Stimulated activated effector memory CD8-positive, alpha-beta T cell treated with anti-CD3 and anti-CD28 coated beads, Interleukin-12 subunit alpha, Interleukin-12 subunit beta, amount 100 ng/mL, for 72 hours (primary cell): ENCODE data around the gene USP20.
A peak's percentile ranks its signal among the peaks of the same experiment; 100 is the strongest.

Source experiments
- ATAC-seq: fragments of 150-1000 bp; cut with Tn5 transposase; 2 replicates; pipeline ENCODE4 v1.10.0; 2021
- DNase-seq, 2 donors: peaks; one replicate each; pipeline ENCODE4 v3.0.0; 2021 to 2022; ENCODE audit warnings: low spot score in 2 of 2
- H3K27ac Mint-ChIP-seq: one replicate; pipeline ENCODE4 v1.8.0; 2022; ENCODE audit warnings: mild to moderate bottlenecking, mixed read lengths
- H3K36me3 Mint-ChIP-seq: one replicate; pipeline ENCODE4 v1.8.0; 2022; ENCODE audit warnings: mild to moderate bottlenecking, mixed read lengths
- H3K4me1 Mint-ChIP-seq: one replicate; pipeline ENCODE4 v1.8.0; 2022; ENCODE audit warnings: mixed read lengths
- H3K4me3 Mint-ChIP-seq: one replicate; pipeline ENCODE4 v1.8.0; 2022; ENCODE audit warnings: mild to moderate bottlenecking, mixed read lengths
- H3K9me3 Mint-ChIP-seq: one replicate; pipeline ENCODE4 v1.8.0; 2022; ENCODE audit warnings: mixed read lengths

USP20 gene

DNA sequence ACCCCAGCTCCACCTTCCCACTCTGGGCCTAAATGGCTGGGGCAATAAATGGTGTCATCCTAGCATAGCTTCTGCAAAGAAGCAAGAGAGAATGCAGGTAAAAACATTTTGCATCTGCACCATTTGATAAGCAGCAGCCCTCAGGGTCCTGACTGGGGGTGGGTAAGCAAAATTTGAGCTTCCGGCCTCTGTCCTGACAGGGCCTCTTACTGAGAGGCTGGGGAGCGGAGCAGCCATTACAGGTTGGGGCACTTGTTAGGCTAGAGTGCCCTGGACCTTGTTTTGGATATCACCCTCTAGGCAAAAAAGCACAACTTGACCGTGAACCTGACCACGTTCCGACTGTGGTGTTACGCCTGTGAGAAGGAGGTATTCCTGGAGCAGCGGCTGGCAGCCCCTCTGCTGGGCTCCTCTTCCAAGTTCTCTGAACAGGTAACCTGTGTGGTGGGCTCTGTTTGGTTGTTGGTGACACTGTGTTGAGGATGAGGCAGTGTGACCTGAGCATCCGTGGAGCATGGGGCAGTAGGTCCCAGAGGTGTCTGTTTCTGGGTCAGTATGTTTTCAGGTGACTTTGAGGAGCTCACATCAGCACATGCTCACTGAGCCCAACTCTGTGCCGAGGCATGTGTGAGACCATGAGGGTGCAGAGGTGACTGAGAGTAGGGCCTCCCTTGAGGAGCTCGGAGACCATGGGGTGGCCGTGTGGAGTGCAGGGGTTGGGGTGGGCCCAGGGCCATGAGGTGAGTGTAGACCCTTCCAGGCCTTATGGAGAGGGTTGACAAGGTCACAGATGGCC is 23.1 kb downstream of the USP20 start:
- ATAC-seq, result no peak
- H3K27ac Mint-ChIP-seq, result peak overlapping the region; percentile 12
- no peak for DNase-seq
- H3K4me3 Mint-ChIP-seq, result no peak overlapping the region
- peaks cover 89% of the 10 kb centered on the region for H3K36me3 Mint-ChIP-seq
- H3K4me1 Mint-ChIP-seq, result peaks cover 67% of the 10 kb centered on the region
- no peaks in the 10 kb centered on the region for H3K9me3 Mint-ChIP-seq

DNA sequence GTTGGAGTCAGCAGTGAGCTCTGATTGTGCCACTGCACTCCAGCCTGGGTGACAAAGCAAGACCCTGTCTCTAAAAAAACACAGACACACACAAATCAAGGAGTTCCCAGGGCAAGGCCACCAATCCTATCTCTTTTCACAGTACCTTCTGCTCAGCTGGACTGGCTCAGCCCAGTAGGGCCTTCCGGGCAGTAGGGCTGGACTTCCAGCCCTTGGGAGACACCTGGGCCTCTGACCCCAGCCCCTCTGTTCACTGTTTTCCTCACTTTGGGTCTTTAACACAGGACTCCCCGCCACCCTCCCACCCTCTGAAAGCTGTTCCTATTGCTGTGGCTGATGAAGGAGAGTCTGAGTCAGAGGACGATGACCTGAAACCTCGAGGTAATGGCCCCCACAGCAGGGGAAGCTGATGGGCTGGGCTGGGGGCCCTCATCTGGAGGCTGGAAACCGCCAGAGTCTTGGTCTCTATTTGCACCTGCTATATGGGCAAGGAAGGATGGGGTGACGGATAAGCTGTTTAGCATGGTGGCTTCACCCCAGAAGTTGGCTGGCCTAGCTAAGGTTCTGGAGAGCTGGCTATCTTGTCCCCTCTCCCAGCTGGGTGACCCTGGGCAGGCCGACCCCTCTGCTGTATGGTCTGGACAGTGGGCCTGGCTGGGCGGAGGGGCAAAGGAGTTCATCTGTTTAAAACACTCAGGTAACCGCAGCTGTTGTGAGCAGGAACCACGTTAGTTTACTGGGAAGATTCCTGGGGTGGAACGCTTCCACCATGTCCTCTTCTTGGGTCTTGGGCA is 25.6 kb downstream of the USP20 start:
- peak overlapping the region; percentile 83 for H3K27ac Mint-ChIP-seq
- H3K4me3 Mint-ChIP-seq, result peak overlapping the region; percentile 20
- DNase-seq (no peak), ATAC-seq (peak; percentile 59)
- peaks cover 89% of the 10 kb centered on the region for H3K36me3 Mint-ChIP-seq
- peaks cover 58% of the 10 kb centered on the region for H3K4me1 Mint-ChIP-seq
- H3K9me3 Mint-ChIP-seq, result no peaks in the 10 kb centered on the region

DNA sequence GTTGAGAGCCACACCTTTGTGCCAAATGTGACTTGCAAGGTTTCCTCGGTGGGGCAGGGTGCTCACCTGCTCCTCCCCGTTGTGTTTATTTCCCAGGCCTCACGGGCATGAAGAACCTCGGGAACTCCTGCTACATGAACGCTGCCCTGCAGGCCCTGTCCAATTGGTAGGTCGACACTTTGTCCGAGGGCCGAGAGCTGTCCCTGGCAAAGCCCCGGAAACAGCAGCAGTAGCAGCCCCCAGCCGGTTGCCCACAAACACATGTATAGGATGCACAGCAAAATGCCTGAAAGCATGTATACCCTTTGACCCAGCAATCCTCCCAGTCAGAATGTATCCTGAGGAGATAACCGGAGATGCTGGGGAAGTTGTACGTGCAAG is 26.2 kb downstream of the USP20 start:
- Mint-ChIP-seq H3K27ac (peak overlapping the region; percentile 83), H3K9me3 (no peaks in the 10 kb centered on the region), H3K4me1 (peaks cover 59% of the 10 kb centered on the region), H3K4me3 (peak overlapping the region; percentile 20), H3K36me3 (peaks cover 89% of the 10 kb centered on the region)
- ATAC-seq (no peak), DNase-seq (no peak)

DNA sequence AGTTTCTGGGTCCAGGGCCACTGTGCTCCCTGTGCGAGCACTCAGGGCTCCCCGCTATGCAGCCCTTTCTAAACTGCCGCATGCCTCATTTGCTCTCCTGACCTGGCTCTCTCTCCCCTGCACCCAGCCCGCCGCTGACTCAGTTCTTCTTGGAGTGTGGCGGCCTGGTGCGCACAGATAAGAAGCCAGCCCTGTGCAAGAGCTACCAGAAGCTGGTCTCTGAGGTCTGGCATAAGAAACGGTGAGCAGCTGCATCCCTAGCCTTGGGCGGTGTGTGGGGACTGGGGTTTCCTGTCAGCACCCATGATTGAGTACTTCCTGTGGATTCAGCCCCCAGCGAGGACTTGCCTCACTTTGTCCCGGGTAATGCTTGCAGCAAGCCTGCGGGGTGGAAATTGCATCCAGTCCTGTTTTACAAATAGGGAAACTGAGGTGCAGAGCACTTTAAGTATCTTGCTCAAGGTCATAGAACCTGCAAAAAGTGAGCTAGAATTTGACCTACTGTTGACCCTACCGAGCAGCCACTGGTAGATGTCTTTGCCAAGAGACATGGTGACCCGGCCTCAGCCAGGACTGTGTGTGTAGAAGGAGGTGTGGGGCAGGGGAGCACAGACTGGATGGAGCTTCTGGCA is 27.9 kb downstream of the USP20 start:
- ATAC-seq (peak; percentile 94), DNase-seq (peak; percentile 59 to 85)
- H3K4me1 Mint-ChIP-seq, result peaks cover 68% of the 10 kb centered on the region

DNA sequence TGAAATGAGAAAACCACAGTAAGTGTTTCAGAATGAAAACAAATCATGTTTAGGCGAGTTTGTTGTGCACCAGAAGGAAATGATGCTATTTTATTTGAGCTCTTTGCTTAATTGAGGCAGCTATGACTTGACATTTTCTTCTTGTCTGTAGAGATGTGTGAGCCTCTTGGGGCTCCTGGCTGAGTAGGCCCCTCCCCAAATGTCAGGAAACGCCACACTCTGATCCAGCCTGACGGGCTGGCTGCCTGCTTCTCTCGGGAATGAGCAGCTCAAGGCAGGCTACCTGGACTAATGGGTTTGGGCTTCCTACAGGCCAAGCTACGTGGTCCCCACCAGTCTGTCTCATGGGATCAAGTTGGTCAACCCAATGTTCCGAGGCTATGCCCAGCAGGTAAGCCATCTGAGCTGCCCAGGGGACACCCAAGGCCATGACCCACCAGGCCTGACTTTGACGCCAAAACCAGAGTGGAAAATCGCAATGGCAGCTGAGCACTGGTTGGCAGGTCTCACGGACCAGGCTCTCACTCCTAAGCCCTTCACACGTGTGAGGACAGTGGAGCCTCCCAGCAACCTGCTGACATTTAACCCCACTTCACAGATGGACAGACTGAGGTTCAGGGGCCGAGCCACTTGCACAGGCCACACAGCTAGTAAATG is 29.9 kb downstream of the USP20 start:
- H3K4me1 Mint-ChIP-seq, result peaks cover 86% of the 10 kb centered on the region
- ATAC-seq (peak; percentile 45), DNase-seq (no peak)
- peak overlapping the region; percentile 64 for H3K4me3 Mint-ChIP-seq
- H3K36me3 Mint-ChIP-seq, result peaks cover 74% of the 10 kb centered on the region
- H3K9me3 Mint-ChIP-seq, result no peaks in the 10 kb centered on the region
- H3K27ac Mint-ChIP-seq, result peak overlapping the region; percentile 93

More for the DNA sequence above, 27.9 kb downstream of the USP20 start:
- Mint-ChIP-seq H3K36me3 (peaks cover 74% of the 10 kb centered on the region), H3K9me3 (no peaks in the 10 kb centered on the region), H3K4me3 (peak overlapping the region; percentile 64), H3K27ac (peak overlapping the region; percentile 90)

DNA sequence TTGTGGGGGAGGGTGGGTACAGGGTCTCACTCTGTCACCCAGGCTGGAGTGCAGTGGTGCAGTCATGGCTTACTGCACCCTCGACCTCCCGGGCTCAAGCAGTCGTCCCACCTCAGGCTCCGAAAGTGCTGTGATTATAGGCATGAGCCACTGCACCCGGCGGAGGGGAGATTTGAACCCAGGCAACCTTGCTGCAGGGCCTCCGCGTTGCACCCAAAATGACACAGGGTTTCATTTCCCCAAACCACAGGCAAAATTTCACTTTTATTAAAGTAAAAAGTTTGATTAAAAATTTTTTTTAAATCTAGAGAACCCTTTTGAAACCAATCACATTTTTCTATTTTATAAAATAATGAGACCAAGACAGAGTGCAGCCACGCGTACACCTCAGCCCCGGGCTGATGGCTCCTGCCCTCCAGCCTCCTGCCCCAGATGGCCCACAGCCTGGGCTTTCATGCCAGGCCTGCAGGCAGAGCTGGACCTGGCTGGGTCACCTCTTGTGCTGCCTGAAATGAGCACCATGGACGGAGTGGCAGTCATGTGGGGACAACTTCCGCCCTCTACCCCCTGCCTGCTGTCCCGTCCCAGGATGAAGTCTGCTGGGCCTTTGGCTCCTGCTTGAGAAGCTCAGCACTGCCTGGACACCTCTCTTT is 30.5 kb downstream of the USP20 start:
- H3K27ac Mint-ChIP-seq, result peak overlapping the region; percentile 93
- no peak for DNase-seq
- no peak for ATAC-seq
- H3K36me3 Mint-ChIP-seq, result peaks cover 74% of the 10 kb centered on the region
- H3K9me3 Mint-ChIP-seq, result no peaks in the 10 kb centered on the region
- peak overlapping the region; percentile 13 for H3K4me3 Mint-ChIP-seq
- H3K4me1 Mint-ChIP-seq, result peaks cover 81% of the 10 kb centered on the region

DNA sequence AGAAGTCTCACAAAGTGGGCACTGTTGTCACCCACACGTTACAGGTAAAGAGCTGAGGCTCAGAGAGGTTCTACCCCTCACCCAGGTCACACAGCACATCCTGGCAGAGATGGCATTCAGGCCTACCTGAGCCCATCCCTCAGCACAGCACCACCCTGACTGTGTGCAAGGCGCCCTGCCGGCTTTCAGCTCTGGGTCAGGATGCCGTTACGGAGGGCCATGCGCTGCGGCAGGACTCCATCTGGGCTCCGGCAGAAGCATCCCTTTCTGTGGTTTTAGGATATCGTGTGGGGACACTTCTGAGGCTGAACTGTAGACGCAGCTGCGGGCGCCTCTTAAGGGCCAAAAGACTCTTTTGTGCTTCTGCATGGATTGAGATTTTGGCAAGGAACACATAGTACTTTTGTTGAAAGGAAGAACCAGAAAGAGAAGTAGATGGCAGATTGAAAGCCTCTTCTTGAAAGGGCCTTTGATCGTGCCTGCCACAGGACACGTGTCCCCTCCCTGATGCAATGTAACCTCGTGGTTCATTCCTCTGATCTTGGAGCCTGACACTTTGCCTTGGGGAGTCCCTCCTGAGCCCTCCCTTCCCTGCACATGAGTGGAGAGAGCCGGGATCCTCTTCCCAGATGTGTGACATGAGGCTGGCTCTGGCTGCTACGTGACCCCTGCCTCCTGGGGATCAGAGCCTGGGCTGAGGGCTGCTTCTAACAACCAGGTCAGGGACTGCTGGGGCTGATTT is 31.3 kb downstream of the USP20 start:
- Mint-ChIP-seq H3K36me3 (peaks cover 73% of the 10 kb centered on the region), H3K27ac (peak overlapping the region; percentile 93), H3K9me3 (no peaks in the 10 kb centered on the region), H3K4me1 (peaks cover 73% of the 10 kb centered on the region), H3K4me3 (peak overlapping the region; percentile 16)
- no peak for DNase-seq
- ATAC-seq, result no peak

DNA sequence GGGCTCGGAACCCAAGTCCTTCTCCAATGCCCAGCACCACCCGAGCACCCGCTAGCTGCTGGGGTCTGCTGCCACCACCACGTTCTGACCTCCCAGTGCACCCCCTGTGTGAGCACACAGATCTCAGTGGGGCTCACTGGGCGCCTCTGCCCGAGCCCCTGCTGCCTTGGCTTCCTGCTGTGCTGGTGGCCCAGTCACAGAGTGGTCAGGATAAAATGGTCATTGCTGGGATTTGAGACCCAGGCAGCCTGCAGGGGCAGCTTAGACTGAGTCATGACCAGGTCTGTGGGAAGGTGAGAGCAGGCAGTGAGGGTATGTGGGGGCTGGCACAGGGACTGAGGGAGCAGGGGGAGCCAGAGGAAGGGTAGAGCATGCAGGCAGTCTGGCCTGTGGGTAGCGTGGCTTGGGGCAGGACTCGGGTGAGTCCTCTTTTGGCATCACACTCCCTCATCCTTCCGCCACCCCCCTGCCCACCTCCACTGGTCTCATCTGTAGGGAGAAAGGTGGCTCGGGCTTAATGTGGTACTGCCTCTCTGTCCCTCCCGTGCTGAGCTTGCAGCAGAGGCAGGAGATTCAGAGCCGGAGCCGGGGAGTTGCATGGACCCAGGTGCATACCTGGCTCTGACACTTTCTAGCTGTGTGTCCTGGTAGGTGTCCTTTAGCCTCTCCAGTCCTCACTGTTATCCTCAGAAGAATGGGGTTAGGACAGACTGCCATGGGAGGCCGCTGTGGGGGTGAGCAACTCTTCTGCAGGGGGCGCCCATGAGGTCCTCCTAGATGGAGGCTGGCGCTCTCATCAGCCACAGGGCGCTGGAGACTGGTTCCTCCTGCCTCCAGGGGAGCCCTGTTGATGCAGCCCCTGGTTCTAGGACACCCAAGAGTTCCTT is 32.1 kb downstream of the USP20 start:
- ATAC-seq (no peak), DNase-seq (no peak)
- peaks cover 66% of the 10 kb centered on the region for H3K4me1 Mint-ChIP-seq
- H3K27ac Mint-ChIP-seq, result peak overlapping the region; percentile 93
- H3K4me3 Mint-ChIP-seq, result peak overlapping the region; percentile 16
- H3K9me3 Mint-ChIP-seq, result no peaks in the 10 kb centered on the region
- peaks cover 65% of the 10 kb centered on the region for H3K36me3 Mint-ChIP-seq

DNA sequence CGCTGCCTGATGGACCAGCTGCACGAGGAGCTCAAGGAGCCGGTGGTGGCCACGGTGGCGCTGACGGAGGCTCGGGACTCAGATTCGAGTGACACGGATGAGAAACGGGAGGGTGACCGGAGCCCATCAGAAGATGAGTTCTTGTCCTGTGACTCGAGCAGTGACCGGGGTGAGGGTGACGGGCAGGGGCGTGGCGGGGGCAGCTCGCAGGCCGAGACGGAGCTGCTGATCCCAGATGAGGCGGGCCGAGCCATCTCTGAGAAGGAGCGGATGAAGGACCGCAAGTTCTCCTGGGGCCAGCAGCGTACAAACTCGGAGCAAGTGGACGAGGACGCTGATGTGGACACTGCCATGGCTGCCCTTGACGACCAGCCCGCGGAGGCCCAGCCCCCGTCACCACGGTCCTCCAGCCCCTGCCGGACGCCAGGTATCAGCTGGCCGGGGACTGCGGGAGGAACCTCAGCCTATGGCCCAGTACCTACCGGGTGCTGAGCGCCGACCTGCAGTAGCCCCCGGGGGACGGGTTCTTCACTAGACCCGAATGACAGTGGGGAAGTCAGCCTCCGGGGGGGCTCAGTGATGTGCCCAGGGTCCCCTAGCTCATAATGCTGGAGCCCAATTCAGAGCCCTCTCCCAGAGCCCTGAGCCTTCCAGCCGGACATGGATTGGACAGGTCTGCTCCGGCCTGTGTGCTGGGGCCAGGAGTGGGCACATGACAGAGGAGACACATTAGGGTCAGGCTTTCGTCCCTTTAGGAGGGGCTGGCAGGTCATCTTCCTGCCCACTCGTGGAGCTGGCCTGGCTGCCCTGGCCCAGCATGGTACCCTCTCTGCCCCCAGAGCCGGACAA is 33.0 kb downstream of the USP20 start:
- ATAC-seq, result no peak
- DNase-seq, result no peak
- peak overlapping the region; percentile 57 for H3K4me3 Mint-ChIP-seq
- peaks cover 65% of the 10 kb centered on the region for H3K36me3 Mint-ChIP-seq
- H3K4me1 Mint-ChIP-seq, result peaks cover 58% of the 10 kb centered on the region
- H3K27ac Mint-ChIP-seq, result peak overlapping the region; percentile 93
- H3K9me3 Mint-ChIP-seq, result no peaks in the 10 kb centered on the region

DNA sequence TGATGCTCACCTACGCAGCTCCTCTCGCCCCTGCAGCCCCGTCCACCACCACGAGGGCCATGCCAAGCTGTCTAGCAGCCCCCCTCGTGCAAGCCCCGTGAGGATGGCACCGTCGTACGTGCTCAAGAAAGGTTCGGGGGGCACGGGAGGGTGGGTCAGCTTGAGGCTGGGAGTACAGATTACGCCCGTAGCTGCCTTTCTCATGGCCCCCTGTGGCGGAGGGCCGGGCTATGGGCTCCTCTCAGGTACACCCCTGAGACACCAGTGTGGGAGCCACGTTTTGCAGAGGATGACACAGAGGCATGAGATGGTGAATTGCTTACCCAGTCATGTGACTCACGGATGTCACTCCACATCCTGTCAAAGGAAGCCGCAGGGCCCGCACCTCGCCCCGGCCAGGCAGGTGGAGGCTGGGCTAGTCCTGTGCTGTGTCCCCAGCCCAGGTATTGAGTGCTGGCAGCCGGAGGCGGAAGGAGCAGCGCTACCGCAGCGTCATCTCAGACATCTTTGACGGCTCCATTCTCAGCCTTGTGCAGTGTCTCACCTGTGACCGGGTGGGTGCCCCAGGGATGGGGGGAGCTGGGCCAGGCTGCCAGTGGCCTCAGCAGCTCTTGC is 33.7 kb downstream of the USP20 start:
- peak overlapping the region; percentile 57 for H3K4me3 Mint-ChIP-seq
- H3K27ac Mint-ChIP-seq, result peak overlapping the region; percentile 93
- peak; percentile 55 to 86 for DNase-seq
- peak; percentile 94 for ATAC-seq
- H3K4me1 Mint-ChIP-seq, result peaks cover 58% of the 10 kb centered on the region
- H3K36me3 Mint-ChIP-seq, result peaks cover 65% of the 10 kb centered on the region
- no peaks in the 10 kb centered on the region for H3K9me3 Mint-ChIP-seq

DNA sequence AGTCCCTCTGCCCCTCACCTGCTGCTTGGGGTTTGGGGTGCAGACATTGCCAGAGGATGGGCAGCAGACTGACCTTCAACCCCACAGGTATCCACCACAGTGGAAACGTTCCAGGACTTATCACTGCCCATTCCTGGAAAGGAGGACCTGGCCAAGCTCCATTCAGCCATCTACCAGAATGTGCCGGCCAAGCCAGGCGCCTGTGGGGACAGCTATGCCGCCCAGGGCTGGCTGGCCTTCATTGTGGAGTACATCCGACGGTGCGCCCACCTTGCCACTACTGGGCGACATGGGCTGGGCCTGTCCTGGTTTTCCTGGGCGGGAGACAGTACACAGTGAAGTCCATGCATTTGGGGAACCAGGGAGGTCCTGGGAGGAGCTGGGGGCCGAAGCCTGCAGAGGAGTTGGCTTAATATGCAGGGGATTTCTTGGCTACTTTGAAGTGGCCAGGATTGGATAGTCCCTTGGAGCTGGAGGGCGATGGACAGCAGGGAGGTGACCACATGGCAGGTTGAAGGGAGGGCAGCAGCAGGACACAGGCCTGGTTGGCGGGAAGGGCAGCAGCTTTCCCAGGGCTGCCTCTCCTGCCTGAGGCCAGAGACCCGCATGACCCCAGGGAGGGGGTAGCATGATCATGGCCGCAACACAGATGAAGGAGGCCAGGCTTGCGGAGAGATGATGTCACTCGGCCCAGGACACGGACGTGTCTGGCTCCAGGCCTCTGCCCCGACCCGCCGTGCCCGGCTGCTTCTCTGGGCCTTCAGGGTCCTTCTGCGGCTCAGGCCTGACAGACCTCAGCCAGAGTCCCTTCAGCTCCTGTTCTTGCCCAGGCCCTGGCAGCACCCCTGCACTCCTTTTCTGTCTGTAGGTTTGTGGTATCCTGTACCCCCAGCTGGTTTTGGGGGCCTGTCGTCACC is 34.6 kb downstream of the USP20 start:
- ATAC-seq (no peak), DNase-seq (no peak)
- Mint-ChIP-seq H3K36me3 (peaks cover 65% of the 10 kb centered on the region), H3K9me3 (no peaks in the 10 kb centered on the region), H3K4me1 (peaks cover 61% of the 10 kb centered on the region), H3K27ac (peak overlapping the region; percentile 93), H3K4me3 (peak overlapping the region; percentile 57)
